CD4-positive, CD25-positive, alpha-beta regulatory T cell (primary cell): ENCODE data around the gene PROSER3. TPM values are rescaled to one million over a fixed set of nuclear protein-coding genes. Genes with fewer than 3 reads are reported as not detected.

Source experiments
- ATAC-seq, 2 donors: fragments of 150-1000 bp; cut with Tn5 transposase; one replicate each; pipeline ENCODE4 v1.10.0; 2021; ENCODE audit warnings: low read depth in 2 of 2, moderate number of reproducible peaks in 2 of 2, moderate library complexity in 1 of 2
- DNase-seq, 3 donors: peaks; one replicate each; pipeline versions ENCODE4 v3.0.0 to v3.0.0-alpha.2; 2012 to 2022; ENCODE audit warnings: mixed read lengths in 1 of 3
- H3K27ac ChIP-seq: one replicate; pipeline ENCODE4 v1.7.0; 2013; ENCODE audit warnings: mild to moderate bottlenecking, low read length; ENCODE audit not compliant: insufficient read depth, poor library complexity, severe bottlenecking
- H3K27me3 ChIP-seq: one replicate; pipeline ENCODE4 v1.7.0; 2013; ENCODE audit warnings: low read length; ENCODE audit not compliant: control insufficient read depth, insufficient read depth
- H3K36me3 ChIP-seq: one replicate; pipeline ENCODE4 v1.7.0; 2013; ENCODE audit warnings: mild to moderate bottlenecking, low read length, moderate library complexity; ENCODE audit not compliant: control insufficient read depth, insufficient read depth
- H3K4me1 ChIP-seq: 2 replicates; pipeline ENCODE4 v1.7.0; 2013; ENCODE audit warnings: mild to moderate bottlenecking, low read length; ENCODE audit not compliant: insufficient read depth, control insufficient read depth, poor library complexity, severe bottlenecking
- H3K4me3 ChIP-seq: one replicate; pipeline ENCODE4 v1.7.0; 2013; ENCODE audit warnings: low read depth, mild to moderate bottlenecking, low read length, moderate library complexity
- H3K9me3 ChIP-seq, 2 experiments: 1 replicate in 1 of 2; 2 replicates in 1 of 2; pipeline ENCODE4 v1.7.0; 2013; ENCODE audit warnings: low read length in 2 of 2, mild to moderate bottlenecking in 1 of 2, moderate library complexity in 1 of 2; ENCODE audit not compliant: control insufficient read depth in 2 of 2
- H3K27ac Mint-ChIP-seq, 3 donors: one replicate each; pipeline ENCODE4 v1.8.0; 2020 to 2022; ENCODE audit warnings: mild to moderate bottlenecking in 3 of 3, mixed read lengths in 3 of 3, moderate library complexity in 2 of 3
- H3K27me3 Mint-ChIP-seq: one replicate; pipeline ENCODE4 v1.8.0; 2022; ENCODE audit warnings: mild to moderate bottlenecking, mixed read lengths
- H3K36me3 Mint-ChIP-seq: one replicate; pipeline ENCODE4 v1.8.0; 2020; ENCODE audit warnings: mixed read lengths
- H3K4me1 Mint-ChIP-seq, 4 donors: one replicate each; pipeline ENCODE4 v1.8.0; 2020 to 2022; ENCODE audit warnings: mixed read lengths in 4 of 4, mild to moderate bottlenecking in 1 of 4
- H3K4me3 Mint-ChIP-seq, 4 donors: one replicate each; pipeline ENCODE4 v1.8.0; 2020 to 2022; ENCODE audit warnings: mild to moderate bottlenecking in 4 of 4, mixed read lengths in 4 of 4, moderate library complexity in 3 of 4
- H3K9me3 Mint-ChIP-seq, 7 donors: one replicate each; pipeline ENCODE4 v1.8.0; 2020 to 2022; ENCODE audit warnings: mixed read lengths in 7 of 7, mild to moderate bottlenecking in 3 of 7, moderate library complexity in 2 of 7
- polyA plus RNA-seq, 4 donors: library from polyadenylated mRNA; unstranded; fragments of 300-500 nt; fragmentation: Illumina TruSeq; gene quantifications; one replicate each; pipeline ENCODE4 v1.2.3, GENCODE V29; 2021
- total RNA-seq: library from RNA; stranded (reverse); gene quantifications from one replicate; pipeline ENCODE4 v1.2.3, GENCODE V29; 2022

Gene PROSER3
- total and polyA plus RNA-seq, 5 donors from 2014 or later: 4.3 to 39.5 (median 5.0) TPM

GRCh38 chr19:35816262-35816661, 58.3 kb downstream of the PROSER3 start:
- no peak overlapping the region for H3K27ac Mint-ChIP-seq
- DNase-seq: no peak

GRCh38 chr19:35816846-35817245, 58.9 kb downstream of the PROSER3 start:
- Mint-ChIP-seq H3K9me3 (peaks cover 0 to 3% (median 0%) of the 10 kb centered on the region in 7 donors), H3K27me3 (peaks cover 19% of the 10 kb centered on the region), H3K36me3 (no peaks in the 10 kb centered on the region), H3K4me1 (no peaks in the 10 kb centered on the region), H3K27ac (no peak overlapping the region), H3K4me3 (no peak overlapping the region)
- Histone ChIP-seq H3K4me3 (no peak overlapping the region), H3K9me3 (no peaks in the 10 kb centered on the region), H3K4me1 (no peaks in the 10 kb centered on the region), H3K27ac (no peak overlapping the region), H3K27me3 (no peaks in the 10 kb centered on the region), H3K36me3 (no peaks in the 10 kb centered on the region)
- ATAC-seq (no peak), DNase-seq (no peak)

More at GRCh38 chr19:35816262-35816661, 58.3 kb downstream of the PROSER3 start:
- Histone ChIP-seq H3K9me3 (no peaks in the 10 kb centered on the region), H3K4me3 (no peak overlapping the region), H3K27me3 (no peaks in the 10 kb centered on the region), H3K27ac (no peak overlapping the region), H3K36me3 (no peaks in the 10 kb centered on the region), H3K4me1 (no peaks in the 10 kb centered on the region)
- H3K9me3 Mint-ChIP-seq: peaks cover 0 to 3% (median 0%) of the 10 kb centered on the region in 7 donors
- H3K27me3 Mint-ChIP-seq: peaks cover 19% of the 10 kb centered on the region
- no peak overlapping the region for H3K4me3 Mint-ChIP-seq
- no peaks in the 10 kb centered on the region for H3K4me1 Mint-ChIP-seq
- no peak for ATAC-seq
- H3K36me3 Mint-ChIP-seq: no peaks in the 10 kb centered on the region

- Mint-ChIP-seq H3K27me3 (peaks cover 19% of the 10 kb centered on the region), H3K27ac (no peak overlapping the region), H3K36me3 (no peaks in the 10 kb centered on the region), H3K4me3 (no peak overlapping the region), H3K9me3 (peaks cover 0 to 3% (median 0%) of the 10 kb centered on the region in 7 donors), H3K4me1 (no peaks in the 10 kb centered on the region)
- Histone ChIP-seq H3K4me1 (no peaks in the 10 kb centered on the region), H3K36me3 (no peaks in the 10 kb centered on the region), H3K4me3 (no peak overlapping the region), H3K9me3 (no peaks in the 10 kb centered on the region), H3K27ac (no peak overlapping the region), H3K27me3 (peaks cover 4% of the 10 kb centered on the region)
- DNase-seq (no peak), ATAC-seq (no peak)
Observed at GRCh38 chr19:35818445-35818844, 60.5 kb downstream of the PROSER3 start.

Other genes starting within 250 kb of the PROSER3 start
- not detected for gene DMKN, start 244.5 kb upstream of the PROSER3 start, total RNA-seq
- gene DMKN, start 244.5 kb upstream of the PROSER3 start, polyA plus RNA-seq: 1 to 10 TPM in 2 of 4 donors, under 1 TPM in 1, not detected in 1; 0.74 to 1.6 (median 1.0) TPM
- not detected for gene SBSN, start 229.9 kb upstream of the PROSER3 start, total RNA-seq
- not detected for gene SBSN, start 229.9 kb upstream of the PROSER3 start, polyA plus RNA-seq
- gene GAPDHS, start 224.7 kb upstream of the PROSER3 start, total RNA-seq: not detected
- not detected for gene GAPDHS, start 224.7 kb upstream of the PROSER3 start, polyA plus RNA-seq
- 37.1 TPM for gene TMEM147, start 212.6 kb upstream of the PROSER3 start, total RNA-seq
- 100 to 1,000 TPM; 155 to 179 (median 160) TPM for gene TMEM147, start 212.6 kb upstream of the PROSER3 start, polyA plus RNA-seq
- not detected for gene ATP4A, start 194.5 kb upstream of the PROSER3 start, total RNA-seq
- not detected for gene ATP4A, start 194.5 kb upstream of the PROSER3 start, polyA plus RNA-seq
- gene PMIS2, start 172.0 kb upstream of the PROSER3 start, total RNA-seq: not detected
- gene PMIS2, start 172.0 kb upstream of the PROSER3 start, polyA plus RNA-seq: not detected
- gene HAUS5, start 145.4 kb upstream of the PROSER3 start, total RNA-seq: 25.9 TPM
- 1 to 10 TPM; 5.1 to 8.1 (median 6.6) TPM for gene HAUS5, start 145.4 kb upstream of the PROSER3 start, polyA plus RNA-seq
- gene RBM42, start 129.1 kb upstream of the PROSER3 start, total RNA-seq: 52.3 TPM
- 10 to 100 TPM; 54.4 to 69.0 (median 59.2) TPM for gene RBM42, start 129.1 kb upstream of the PROSER3 start, polyA plus RNA-seq
- not detected for gene ETV2, start 116.4 kb upstream of the PROSER3 start, total RNA-seq
- under 1 TPM in 3 of 4 donors, not detected in 1; 0.44 to 0.67 (median 0.46) TPM for gene ETV2, start 116.4 kb upstream of the PROSER3 start, polyA plus RNA-seq
- 249 TPM for gene COX6B1, start 109.9 kb upstream of the PROSER3 start, total RNA-seq
- 100 to 1,000 TPM; 854 to 919 (median 912) TPM for gene COX6B1, start 109.9 kb upstream of the PROSER3 start, polyA plus RNA-seq
- not detected for gene UPK1A, start 91.7 kb upstream of the PROSER3 start, total RNA-seq
- gene UPK1A, start 91.7 kb upstream of the PROSER3 start, polyA plus RNA-seq: not detected
- 42.0 TPM for gene ZBTB32, start 53.6 kb upstream of the PROSER3 start, total RNA-seq
- 1 to 10 TPM; 3.1 to 5.3 (median 4.6) TPM for gene ZBTB32, start 53.6 kb upstream of the PROSER3 start, polyA plus RNA-seq
- 73.0 TPM for gene KMT2B, start 40.2 kb upstream of the PROSER3 start, total RNA-seq
- 1 to 10 TPM in 1 of 4 donors, under 1 TPM in 3; 0.45 to 1.1 (median 0.68) TPM for gene KMT2B, start 40.2 kb upstream of the PROSER3 start, polyA plus RNA-seq
- 80.5 TPM for gene IGFLR1, start 15.7 kb upstream of the PROSER3 start, total RNA-seq
- gene IGFLR1, start 15.7 kb upstream of the PROSER3 start, polyA plus RNA-seq: 100 to 1,000 TPM; 109 to 151 (median 125) TPM
- gene U2AF1L4, start 12.8 kb upstream of the PROSER3 start, total RNA-seq: 70.8 TPM
- 10 to 100 TPM; 48.4 to 66.5 (median 58.5) TPM for gene U2AF1L4, start 12.8 kb upstream of the PROSER3 start, polyA plus RNA-seq
- gene PSENEN, start 12.5 kb upstream of the PROSER3 start, total RNA-seq: 21.1 TPM
- gene PSENEN, start 12.5 kb upstream of the PROSER3 start, polyA plus RNA-seq: 10 to 100 TPM; 66.1 to 99.6 (median 72.9) TPM
- gene LIN37, start 9.6 kb upstream of the PROSER3 start, total RNA-seq: 11.7 TPM
- 10 to 100 TPM in 3 of 4 donors, 1 to 10 TPM in 1; 9.9 to 16.5 (median 11.8) TPM for gene LIN37, start 9.6 kb upstream of the PROSER3 start, polyA plus RNA-seq
- gene HSPB6, start 1.1 kb upstream of the PROSER3 start, total RNA-seq: not detected
- not detected for gene HSPB6, start 1.1 kb upstream of the PROSER3 start, polyA plus RNA-seq
- gene ARHGAP33, start 17.4 kb downstream of the PROSER3 start, total RNA-seq: 46.7 TPM
- under 1 TPM in 1 of 4 donors, not detected in 3; 0.40 TPM for gene ARHGAP33, start 17.4 kb downstream of the PROSER3 start, polyA plus RNA-seq
- gene PRODH2, start 54.7 kb downstream of the PROSER3 start, total RNA-seq: not detected
- gene PRODH2, start 54.7 kb downstream of the PROSER3 start, polyA plus RNA-seq: not detected
- not detected for gene NPHS1, start 94.3 kb downstream of the PROSER3 start, total RNA-seq
- not detected for gene NPHS1, start 94.3 kb downstream of the PROSER3 start, polyA plus RNA-seq
- gene KIRREL2, start 98.7 kb downstream of the PROSER3 start, total RNA-seq: not detected
- gene KIRREL2, start 98.7 kb downstream of the PROSER3 start, polyA plus RNA-seq: not detected
- gene APLP1, start 110.4 kb downstream of the PROSER3 start, total RNA-seq: not detected
- not detected for gene APLP1, start 110.4 kb downstream of the PROSER3 start, polyA plus RNA-seq
- gene NFKBID, start 142.4 kb downstream of the PROSER3 start, total RNA-seq: 120 TPM
- gene NFKBID, start 142.4 kb downstream of the PROSER3 start, polyA plus RNA-seq: 1 to 10 TPM; 2.7 to 4.2 (median 3.6) TPM
- gene HCST, start 144.4 kb downstream of the PROSER3 start, total RNA-seq: 104 TPM
- gene HCST, start 144.4 kb downstream of the PROSER3 start, polyA plus RNA-seq: 100 to 1,000 TPM; 640 to 863 (median 760) TPM
- gene TYROBP, start 150.1 kb downstream of the PROSER3 start, total RNA-seq: not detected
- gene TYROBP, start 150.1 kb downstream of the PROSER3 start, polyA plus RNA-seq: 1 to 10 TPM in 3 of 4 donors, under 1 TPM in 1; 0.49 to 6.9 (median 2.1) TPM
- 7.7 TPM for gene LRFN3, start 178.2 kb downstream of the PROSER3 start, total RNA-seq
- gene LRFN3, start 178.2 kb downstream of the PROSER3 start, polyA plus RNA-seq: 1 to 10 TPM in 1 of 4 donors, under 1 TPM in 3; 0.63 to 1.4 (median 0.84) TPM
- 11.8 TPM for gene SDHAF1, start 237.0 kb downstream of the PROSER3 start, total RNA-seq
- 10 to 100 TPM; 44.0 to 71.2 (median 67.4) TPM for gene SDHAF1, start 237.0 kb downstream of the PROSER3 start, polyA plus RNA-seq